MM.1S (cell line): ENCODE data around the gene BID.

Experiments used
- CTCF ChIP-seq: fragments of 300-600 bp; sonication (generic); IDR thresholded peaks from 2 replicates; pipeline ENCODE4 v1.5.1; 2016; ENCODE audit warnings: antibody characterized with exemption, low read length, mixed read lengths
- EZH2phosphoT487 ChIP-seq: fragments of 300-600 bp; sonication (generic); IDR thresholded peaks from 2 replicates; pipeline ENCODE4 v1.6.1; 2018; ENCODE audit warnings: antibody characterized with exemption, low read length

GRCh38 chr22:17782158-17782557 lies 7.9 kb upstream of the BID start:
- TF ChIP-seq CTCF (no peak), EZH2phosphoT487 (no peak)
